ENCODE data around the gene ZAP70. TPM values are rescaled to one million over a fixed set of nuclear protein-coding genes. Genes with fewer than 3 reads are reported as not detected.

Gene ZAP70
- total RNA-seq, 1 experiment from 2014 or later: not detected

GRCh38 chr2:97750017-97750416 lies 36.6 kb downstream of the ZAP70 start:
- DNase-seq (ENCODE audit: low spot score): no peak

- DNase-seq (ENCODE audit: low spot score): peak; percentile 34
These were observed 38.4 kb downstream of the ZAP70 start for GRCh38 chr2:97751752-97752151.

DNA sequence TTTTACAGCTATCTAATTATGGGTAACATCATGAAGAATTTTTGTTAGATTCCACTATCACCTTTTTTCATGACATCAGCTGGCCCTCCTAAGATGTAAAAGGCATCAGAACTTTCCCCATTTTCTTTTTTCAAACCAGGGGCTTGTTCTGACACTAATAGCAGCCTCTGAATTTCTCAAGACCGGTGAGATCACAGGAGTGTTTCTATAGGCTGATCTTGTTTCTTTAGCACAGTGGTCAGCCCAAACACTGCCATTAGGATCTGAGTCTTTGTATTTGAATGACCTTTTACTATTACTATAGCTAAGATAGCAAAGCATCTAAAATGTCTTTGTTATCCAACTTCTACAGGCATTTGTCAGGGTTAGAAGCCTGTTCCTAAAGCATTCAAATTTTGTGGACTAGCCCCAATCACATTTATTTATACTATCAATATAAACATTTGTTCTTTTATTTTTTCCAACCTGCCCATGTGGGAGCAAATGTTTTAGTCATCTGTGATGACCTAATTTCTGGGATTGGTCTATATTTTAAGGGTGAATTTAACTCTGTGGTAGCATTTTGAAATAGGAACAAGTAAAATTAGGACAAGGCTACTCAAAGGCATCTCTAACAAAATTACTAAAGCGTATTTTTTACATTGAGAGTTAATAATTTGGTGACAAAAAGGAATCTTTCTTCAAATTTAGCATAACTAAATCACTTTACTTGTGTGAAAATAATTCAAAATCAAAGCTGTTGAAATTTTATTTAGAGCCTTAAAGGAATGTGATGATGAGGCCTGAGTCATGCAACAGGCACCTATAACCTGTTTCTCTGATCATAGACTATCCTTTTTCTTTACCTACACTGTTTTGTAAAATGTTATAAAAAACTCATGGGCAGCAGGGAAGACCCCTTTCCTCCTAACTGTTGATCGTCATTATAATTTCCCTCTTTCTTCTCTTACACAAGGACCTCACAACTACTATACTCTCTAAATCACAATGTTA lies 39.3 kb downstream of the ZAP70 start:
- no peak for DNase-seq (ENCODE audit: low spot score)

GRCh38 chr2:97754690-97755346 lies 41.4 kb downstream of the ZAP70 start:
- no peak for DNase-seq (ENCODE audit: low spot score)

GRCh38 chr2:97755491-97755890 lies 42.1 kb downstream of the ZAP70 start:
- DNase-seq (ENCODE audit: low spot score): no peak

DNA sequence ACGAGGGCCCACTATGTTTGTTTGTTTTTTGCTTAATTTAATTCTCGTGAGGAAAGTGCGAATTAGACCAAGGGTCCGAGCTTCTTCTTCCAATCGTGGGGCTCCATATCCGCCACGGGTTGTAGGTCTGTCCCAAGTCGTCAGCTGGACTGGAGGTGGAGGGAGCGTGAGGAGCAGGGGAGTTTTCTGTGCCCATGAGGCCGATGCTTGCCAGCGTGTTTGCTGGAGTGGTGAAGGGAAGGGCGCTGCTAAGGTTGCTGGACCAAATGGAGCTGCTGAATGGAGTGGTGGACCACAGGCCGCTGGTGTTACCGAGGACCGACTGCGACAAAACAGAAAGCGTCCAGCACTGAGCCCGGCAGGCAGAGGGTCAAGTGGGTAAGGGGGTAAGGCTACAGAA lies 43.7 kb downstream of the ZAP70 start:
- no peak for DNase-seq (ENCODE audit: low spot score)

GRCh38 chr2:97758131-97758705 lies 44.8 kb downstream of the ZAP70 start:
- DNase-seq (ENCODE audit: low spot score): no peak

DNA sequence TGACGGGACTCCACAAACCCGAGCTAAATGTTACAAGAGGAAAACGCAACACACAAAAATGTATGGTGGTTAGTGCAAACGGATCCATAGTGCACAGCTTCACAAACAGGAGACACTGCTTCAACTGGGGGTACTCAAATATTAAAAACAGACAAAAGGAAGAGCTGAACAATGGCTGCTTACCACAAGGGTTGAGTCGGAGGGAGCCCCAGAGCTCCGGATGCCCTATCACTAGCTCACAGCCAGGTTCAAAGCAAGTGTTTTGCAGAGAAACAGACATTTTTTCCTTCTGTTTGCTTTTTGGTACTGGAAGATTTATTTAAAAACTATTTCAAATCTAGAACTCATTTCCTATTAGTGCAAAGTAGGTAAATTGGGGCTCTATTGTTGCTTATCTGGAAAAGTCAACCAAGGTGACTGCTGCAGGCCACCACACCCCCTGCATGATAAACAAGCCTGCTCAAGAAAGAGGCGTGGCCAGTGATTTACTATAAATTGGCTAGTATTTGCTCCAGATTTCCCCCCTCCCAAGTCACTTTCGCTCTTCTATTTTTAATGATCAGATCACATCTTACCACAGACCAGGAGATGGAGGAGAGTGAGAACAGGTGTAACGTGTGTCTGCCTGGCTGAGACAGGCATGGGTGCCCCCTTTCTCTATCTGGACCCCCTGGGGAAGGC lies 46.5 kb downstream of the ZAP70 start:
- DNase-seq (ENCODE audit: low spot score): no peak

DNA sequence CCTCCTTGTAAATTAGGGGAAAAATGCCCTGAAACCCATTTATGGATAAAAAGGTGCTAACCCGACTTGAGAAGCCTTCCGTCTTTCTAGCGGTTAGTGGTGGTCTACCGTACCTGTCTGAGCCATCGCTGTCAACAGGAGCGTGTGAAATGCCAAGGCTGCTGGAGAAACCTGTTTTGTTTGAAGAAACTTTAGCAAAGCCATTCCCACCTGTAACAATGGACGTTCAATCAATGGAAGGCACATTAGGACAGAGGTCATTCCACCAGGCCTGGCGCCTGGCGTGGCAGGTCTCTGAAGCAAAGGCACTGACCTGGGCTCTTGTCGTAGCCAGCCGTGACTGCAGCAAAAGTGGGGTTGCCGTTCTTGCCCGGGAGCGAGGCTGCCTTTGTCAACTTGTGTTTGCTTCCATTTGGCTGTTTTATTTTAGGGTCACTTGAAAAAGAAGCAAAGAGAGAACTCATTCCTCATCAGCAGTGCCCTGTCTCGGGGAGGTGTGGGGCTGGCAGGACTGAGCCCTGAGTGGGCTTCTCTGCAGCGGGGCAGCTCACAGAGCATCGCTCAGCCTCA lies 47.2 kb downstream of the ZAP70 start:
- DNase-seq (ENCODE audit: low spot score): no peak

DNA sequence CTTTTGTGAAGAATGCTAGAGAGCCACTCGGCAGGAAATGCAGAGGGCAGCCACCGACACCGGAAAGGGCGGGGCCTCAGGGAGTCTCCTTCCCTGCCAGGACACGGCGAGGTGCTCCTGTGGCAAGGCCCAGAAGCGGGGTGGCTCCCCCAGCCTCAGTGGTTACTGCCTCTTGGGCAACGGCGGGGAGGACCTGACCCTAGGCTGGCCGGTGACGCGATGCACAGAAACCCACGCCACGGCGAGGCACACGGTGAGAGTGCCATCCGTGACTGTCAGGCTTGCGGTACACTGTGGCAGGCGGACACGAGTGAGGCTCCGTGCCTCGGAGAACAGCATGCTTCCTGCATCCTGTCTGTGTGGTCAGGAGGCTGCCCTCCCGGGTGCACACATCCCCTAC lies 47.8 kb downstream of the ZAP70 start:
- DNase-seq (ENCODE audit: low spot score): no peak

GRCh38 chr2:97763176-97763845 lies 49.9 kb downstream of the ZAP70 start:
- peak; percentile 33 for DNase-seq (ENCODE audit: low spot score)

DNA sequence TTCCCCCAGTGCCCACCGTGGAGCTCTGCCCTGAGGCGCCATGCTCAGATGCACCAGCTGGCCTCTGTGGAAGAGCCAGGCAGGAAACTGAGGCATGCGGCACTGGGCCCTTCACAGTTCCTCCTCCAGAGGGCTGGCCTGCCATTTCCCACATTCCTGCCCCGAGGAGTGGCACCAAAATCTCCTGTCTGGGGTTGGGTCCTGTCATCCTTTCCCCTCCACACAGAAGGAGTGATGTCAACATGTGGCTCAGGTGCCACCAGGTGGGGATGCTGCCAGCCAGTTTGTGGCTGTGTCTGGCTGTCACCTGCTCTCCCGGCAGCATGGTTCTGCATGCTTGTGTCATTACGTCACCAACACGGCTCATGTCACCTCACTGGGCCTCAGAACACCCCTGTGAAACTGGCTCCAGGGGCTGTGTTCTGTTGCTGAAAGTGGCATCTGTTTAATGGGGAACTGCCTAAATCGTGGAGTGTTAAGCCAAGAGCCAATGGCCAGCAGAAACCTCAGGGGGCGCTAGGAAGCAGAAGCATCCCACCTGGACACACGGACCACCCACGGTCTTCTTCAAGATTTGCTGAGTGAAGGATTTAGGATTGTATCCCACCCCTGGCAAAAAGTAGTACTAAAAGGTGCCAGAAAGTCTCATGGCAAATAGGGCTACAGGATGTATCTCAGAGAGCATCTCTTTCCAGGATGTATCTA lies 51.3 kb downstream of the ZAP70 start:
- DNase-seq (ENCODE audit: low spot score): no peak

DNA sequence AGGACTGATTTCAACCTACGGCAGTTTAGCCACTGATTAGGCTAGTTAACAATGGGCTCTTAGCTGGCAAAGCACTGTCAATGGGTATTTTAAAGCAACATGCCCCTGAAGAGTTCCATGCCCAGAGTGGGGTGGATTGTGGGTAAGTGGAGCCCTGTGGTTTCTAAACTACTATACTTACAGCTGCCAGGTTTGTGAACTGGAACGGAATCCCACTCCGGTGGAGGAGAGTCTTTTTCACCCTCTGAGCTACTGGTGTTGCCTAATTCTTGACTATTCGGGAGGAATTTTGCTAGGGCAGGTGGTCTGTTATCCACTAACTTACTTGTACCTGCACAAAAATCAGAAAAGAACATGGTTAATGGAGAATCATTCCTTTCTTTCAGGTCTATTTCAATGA lies 52.6 kb downstream of the ZAP70 start:
- no peak for DNase-seq (ENCODE audit: low spot score)

DNA sequence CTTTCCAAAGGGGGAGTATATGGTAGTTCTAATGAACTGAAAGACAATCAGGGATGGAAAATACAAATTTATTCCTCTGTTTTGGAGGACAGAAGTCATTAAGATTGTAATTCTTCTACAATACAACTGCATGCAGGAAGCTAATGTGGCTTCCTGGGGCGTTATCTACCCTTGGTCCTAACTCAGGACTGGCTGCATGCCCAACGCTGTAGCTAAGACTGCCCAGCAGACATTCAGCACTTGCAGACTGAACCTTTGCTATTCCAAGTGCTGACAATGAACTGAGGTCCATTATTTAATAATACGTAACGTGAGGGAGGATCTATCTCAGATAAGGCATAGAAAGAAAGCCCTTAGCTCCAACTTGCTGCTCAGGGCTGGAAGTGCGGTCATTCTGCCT lies 53.2 kb downstream of the ZAP70 start:
- DNase-seq (ENCODE audit: low spot score): no peak

DNA sequence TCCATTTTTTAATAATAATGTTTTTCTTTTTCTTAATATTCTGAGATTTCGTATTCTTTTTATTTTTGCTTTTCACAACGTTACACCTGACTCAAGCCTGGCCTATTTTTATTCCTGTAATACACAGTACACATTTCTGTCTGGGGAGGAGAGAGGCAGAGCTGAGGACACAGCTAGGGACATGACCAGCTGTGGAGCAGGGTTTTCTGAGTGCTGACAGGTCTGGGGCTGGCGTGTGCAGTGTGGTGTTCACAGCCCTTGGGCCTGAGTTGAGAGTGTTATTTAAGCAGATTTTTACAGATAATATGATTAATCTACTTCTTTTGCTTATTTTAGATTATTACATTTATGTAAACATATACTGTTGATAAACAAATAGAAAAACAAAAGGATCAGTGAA lies 55.9 kb downstream of the ZAP70 start:
- DNase-seq (ENCODE audit: low spot score): no peak

- no peak for DNase-seq (ENCODE audit: low spot score)
These were observed 56.3 kb downstream of the ZAP70 start for GRCh38 chr2:97769711-97770110.

GRCh38 chr2:97770445-97770844 lies 57.1 kb downstream of the ZAP70 start:
- no peak for DNase-seq (ENCODE audit: low spot score)

GRCh38 chr2:97774425-97774824 lies 61.0 kb downstream of the ZAP70 start:
- no peak for DNase-seq (ENCODE audit: low spot score)

DNA sequence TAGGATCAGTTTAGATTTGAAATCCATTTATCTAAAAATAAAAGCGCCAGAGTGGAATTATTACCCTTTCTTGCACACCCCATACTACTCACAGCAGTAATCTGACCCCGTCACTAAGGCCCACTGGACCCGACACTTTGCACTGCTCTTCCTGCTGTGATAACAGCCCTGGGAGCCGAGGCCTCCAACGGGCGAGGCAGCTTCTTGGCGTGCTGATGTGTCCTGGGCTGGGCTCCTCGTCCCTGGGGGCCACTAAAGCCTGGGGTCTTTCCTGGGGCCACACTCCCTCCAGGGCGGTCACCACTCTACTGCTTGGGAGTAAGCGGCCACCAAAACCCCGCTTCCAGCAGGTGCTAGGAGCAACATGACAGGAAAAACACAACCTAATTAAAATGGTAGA lies 61.7 kb downstream of the ZAP70 start:
- DNase-seq (ENCODE audit: low spot score): no peak

DNA sequence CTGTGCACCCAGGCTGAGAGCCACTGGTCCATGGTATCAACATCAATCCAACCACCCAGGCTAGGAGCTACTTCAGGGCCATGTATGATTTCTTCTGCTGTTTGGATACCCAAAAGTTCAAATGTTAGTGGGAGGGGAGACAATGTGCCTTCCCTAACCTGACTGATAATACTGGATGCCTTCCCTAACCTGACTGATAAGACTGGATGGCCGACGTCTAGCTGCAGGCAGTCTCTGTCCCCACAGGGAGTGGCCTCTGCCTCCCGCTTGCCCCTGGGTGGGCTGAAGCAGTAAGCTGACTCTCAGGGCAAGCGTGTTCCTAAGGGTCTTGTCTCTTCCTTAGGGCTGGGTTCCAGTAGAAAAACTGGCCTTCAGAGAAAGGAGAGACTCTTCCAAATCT lies 65.8 kb downstream of the ZAP70 start:
- no peak for DNase-seq (ENCODE audit: low spot score)

DNA sequence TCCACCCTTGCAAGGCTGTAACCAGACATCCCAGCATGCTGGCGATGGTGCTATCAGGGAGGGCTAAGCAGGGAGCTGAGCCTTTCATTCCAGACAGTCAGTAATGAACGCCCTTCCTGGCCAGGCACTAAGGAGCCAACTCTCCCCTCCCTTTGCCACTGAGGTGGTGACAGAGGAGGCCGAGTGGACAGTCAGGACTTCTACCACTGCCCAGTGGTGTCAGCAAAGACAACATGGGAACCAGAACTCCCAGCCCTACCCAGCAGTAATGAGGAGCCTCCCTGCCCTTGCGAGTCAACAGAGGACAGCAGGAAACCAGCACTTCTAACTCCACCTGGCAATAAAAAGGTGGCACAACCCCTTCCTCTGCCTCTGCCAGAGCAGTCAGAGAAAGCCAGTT lies 68.6 kb downstream of the ZAP70 start:
- no peak for DNase-seq (ENCODE audit: low spot score)

Measured in A172 (cell line).